HepG2 (cell line): ENCODE data around the gene PCYT2. TPM values are rescaled to one million over a fixed set of nuclear protein-coding genes. Genes with fewer than 3 reads are reported as not detected.

Experiments used
- ARID4A ChIP-seq: sonication (generic); formaldehyde crosslinking; IDR thresholded peaks from 2 replicates; pipeline ENCODE4 v1.5.0; 2020; ENCODE audit warnings: mild to moderate bottlenecking, missing genetic modification reagents, borderline replicate concordance
- CREM ChIP-seq, 2 experiments: sonication (generic) in 1 of 2; formaldehyde crosslinking in 1 of 2; IDR thresholded peaks; 2 replicates each; pipeline versions ENCODE4 v1.4.0 to v1.6.1; 2016 to 2020; ENCODE audit warnings: antibody characterized with exemption in 1 of 2, mild to moderate bottlenecking in 1 of 2, missing genetic modification reagents in 1 of 2
- FOXK1 ChIP-seq: sonication (generic); formaldehyde crosslinking; IDR thresholded peaks from 2 replicates; pipeline ENCODE4 v1.4.0; 2020; ENCODE audit warnings: low read depth, missing genetic modification reagents, borderline replicate concordance
- GABPA ChIP-seq, 2 experiments: IDR thresholded peaks; 2 replicates each; pipeline ENCODE4 v1.6.1; 2011 to 2016; ENCODE audit warnings: low read depth in 2 of 2, low read length in 1 of 2, missing biosample characterization in 1 of 2, missing genetic modification characterization in 1 of 2
- NFATC3 ChIP-seq: sonication (generic); formaldehyde crosslinking; IDR thresholded peaks from 2 replicates; pipeline ENCODE4 v1.5.1; 2020; ENCODE audit warnings: mild to moderate bottlenecking, missing genetic modification reagents
- NFE2 ChIP-seq: sonication (generic); formaldehyde crosslinking; IDR thresholded peaks from 2 replicates; pipeline ENCODE4 v1.4.0; 2020; ENCODE audit warnings: missing genetic modification reagents
- RARG ChIP-seq: sonication (generic); formaldehyde crosslinking; IDR thresholded peaks from 2 replicates; pipeline ENCODE4 v1.4.0; 2020; ENCODE audit warnings: low read depth, mild to moderate bottlenecking, missing genetic modification reagents
- RFXANK ChIP-seq: IDR thresholded peaks from 2 replicates; pipeline ENCODE4 v1.6.1; 2016
- SCMH1 ChIP-seq: sonication (generic); formaldehyde crosslinking; IDR thresholded peaks from 2 replicates; pipeline ENCODE4 v1.9.0; 2021; ENCODE audit warnings: missing genetic modification reagents, mild to moderate bottlenecking, borderline replicate concordance
- STAT5B ChIP-seq: sonication (generic); formaldehyde crosslinking; IDR thresholded peaks from 2 replicates; pipeline ENCODE4 v1.4.0; 2020; ENCODE audit warnings: missing genetic modification reagents
- ZFX ChIP-seq: sonication (generic); formaldehyde crosslinking; IDR thresholded peaks from 2 replicates; pipeline ENCODE4 v1.4.0; 2020; ENCODE audit warnings: mild to moderate bottlenecking, low read depth, missing genetic modification reagents, moderate library complexity
- ZHX2 ChIP-seq, 2 experiments: sonication (generic) in 1 of 2; formaldehyde crosslinking in 1 of 2; IDR thresholded peaks; 2 replicates each; pipeline versions ENCODE4 v1.6.1 to v1.9.0; 2014 to 2022; ENCODE audit warnings: antibody characterized with exemption in 1 of 2, borderline replicate concordance in 1 of 2, inconsistent platforms in 1 of 2, low read depth in 1 of 2, missing genetic modification reagents in 1 of 2
- ZNF264 ChIP-seq: sonication (generic); formaldehyde crosslinking; IDR thresholded peaks from 2 replicates; pipeline ENCODE4 v1.4.0; 2020; ENCODE audit warnings: missing genetic modification reagents
- ZNF432 ChIP-seq: sonication (generic); formaldehyde crosslinking; IDR thresholded peaks from 2 replicates; pipeline ENCODE4 v1.5.0; 2020; ENCODE audit warnings: missing genetic modification reagents, mild to moderate bottlenecking, borderline replicate concordance
- ZSCAN22 ChIP-seq: sonication (generic); formaldehyde crosslinking; IDR thresholded peaks from 2 replicates; pipeline ENCODE4 v1.4.0; 2020; ENCODE audit warnings: mild to moderate bottlenecking, missing genetic modification reagents
- ZZZ3 ChIP-seq: sonication (generic); formaldehyde crosslinking; IDR thresholded peaks from 2 replicates; pipeline ENCODE4 v1.4.0; 2020; ENCODE audit warnings: missing genetic modification reagents, mild to moderate bottlenecking, borderline replicate concordance
- polyA plus RNA-seq, 8 experiments: library from polyadenylated mRNA; depleted of rRNA in 3 of 8; stranded (reverse) in 7 of 8; unstranded in 1 of 8; fragments of >200 nt; fragmentation: Illumina TruSeq in 4 of 8; extraction: Trizol in 4 of 8; gene quantifications; 2 replicates each; pipeline versions ENCODE4 v1.2.1 to v1.2.3, GENCODE V29; 2011 to 2016; ENCODE audit warnings: low read depth in 4 of 8, missing spikeins in 1 of 8, mixed read lengths in 1 of 8; ENCODE audit not compliant: insufficient read depth in 1 of 8
- total RNA-seq, 5 experiments: library from RNA; depleted of rRNA; stranded (reverse); fragments of >200 nt; fragmentation: Illumina TruSeq; extraction: Trizol; gene quantifications; 2 replicates each; pipeline ENCODE4 v1.2.3, GENCODE V29; 2016; ENCODE audit warnings: low read depth in 1 of 5
- TF ChIP-seq, protein P1 (sequence below): sonication (generic); formaldehyde crosslinking; IDR thresholded peaks from 2 replicates; pipeline ENCODE4 v1.4.0; 2020; ENCODE audit warnings: mild to moderate bottlenecking, missing genetic modification reagents
- TF ChIP-seq, protein P2 (sequence below): sonication (generic); formaldehyde crosslinking; IDR thresholded peaks from 2 replicates; pipeline ENCODE4 v1.4.0; 2020; ENCODE audit warnings: missing genetic modification reagents

PCYT2 gene
- total and polyA plus RNA-seq, 2 of the 13 experiments (the other 11 are each of a cell fraction or from before 2014, with no cell fraction given): 147 to 297 TPM

DNA sequence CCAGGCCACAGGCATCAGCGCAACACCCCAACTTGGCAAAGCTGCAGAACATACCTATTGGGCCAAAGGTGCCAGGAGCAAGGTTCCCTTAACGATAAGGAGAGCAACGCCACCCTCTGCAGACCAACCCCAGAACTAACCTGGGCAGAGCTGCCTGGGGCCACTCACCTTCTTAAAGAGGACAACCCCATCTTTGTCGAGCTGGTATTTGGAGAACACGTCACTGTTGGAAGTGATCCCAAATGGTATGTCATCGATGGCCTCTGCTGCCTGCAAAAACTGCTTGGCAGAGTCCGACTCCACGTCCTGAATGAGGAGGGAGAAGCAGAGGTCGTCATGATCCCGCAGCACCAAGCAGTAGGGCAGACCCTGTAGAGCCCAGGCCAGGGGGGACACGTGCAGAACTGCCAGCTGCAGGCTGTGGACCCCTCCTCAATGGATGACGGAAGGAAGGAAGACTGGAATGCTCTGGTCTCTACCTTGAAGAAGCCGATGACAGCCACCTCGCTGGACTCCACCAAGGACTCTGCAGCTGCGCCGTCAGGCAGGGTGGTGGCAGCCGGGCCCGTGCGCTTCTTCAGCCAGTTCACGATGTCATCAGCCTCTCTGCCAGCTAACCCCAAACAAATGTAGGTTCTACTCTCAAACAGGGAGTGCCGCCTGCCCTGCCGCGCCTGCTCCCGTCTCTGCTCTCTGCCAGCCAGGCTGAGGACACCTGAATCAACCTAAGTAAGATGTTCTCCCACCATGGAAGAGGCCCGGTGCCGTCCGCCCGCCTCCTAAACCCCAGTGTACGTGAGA is 56.0 kb downstream of the PCYT2 start (continued):
- TF ChIP-seq ZHX2 (IDR thresholded peaks at IDR 0.05; ENCODE audit: low read depth): no peak
- TF ChIP-seq ZHX2 (CRISPR knock-in tag; IDR thresholded peaks at IDR 0.05; ENCODE audit: borderline replicate concordance): no peak
- no peak for TF ChIP-seq ARID4A
- TF ChIP-seq, protein P1, sequence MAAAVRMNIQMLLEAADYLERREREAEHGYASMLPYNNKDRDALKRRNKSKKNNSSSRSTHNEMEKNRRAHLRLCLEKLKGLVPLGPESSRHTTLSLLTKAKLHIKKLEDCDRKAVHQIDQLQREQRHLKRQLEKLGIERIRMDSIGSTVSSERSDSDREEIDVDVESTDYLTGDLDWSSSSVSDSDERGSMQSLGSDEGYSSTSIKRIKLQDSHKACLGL: no peak
- TF ChIP-seq GABPA (IDR thresholded peaks at IDR 0.05; ENCODE audit: low read depth, low read length): peak; percentile 13; the same call in 1 of the 2 replicates
- TF ChIP-seq GABPA (CRISPR knock-in tag; IDR thresholded peaks at IDR 0.05; ENCODE audit: low read depth): no peak
- no peak for TF ChIP-seq NFE2 (CRISPR knock-in tag)
- no peak for TF ChIP-seq SCMH1 (CRISPR knock-in tag)
- TF ChIP-seq ZFX: no peak
- TF ChIP-seq, protein P2, sequence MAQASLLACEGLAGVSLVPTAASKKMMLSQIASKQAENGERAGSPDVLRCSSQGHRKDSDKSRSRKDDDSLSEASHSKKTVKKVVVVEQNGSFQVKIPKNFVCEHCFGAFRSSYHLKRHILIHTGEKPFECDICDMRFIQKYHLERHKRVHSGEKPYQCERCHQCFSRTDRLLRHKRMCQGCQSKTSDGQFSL (CRISPR knock-in tag): no peak
- TF ChIP-seq FOXK1: no peak
- no peak for TF ChIP-seq ZNF432 (CRISPR knock-in tag)
- TF ChIP-seq CREM (IDR thresholded peaks at IDR 0.05): no peak
- TF ChIP-seq CREM (CRISPR knock-in tag; IDR thresholded peaks at IDR 0.05): no peak
- no peak for TF ChIP-seq NFATC3 (CRISPR knock-in tag)
- TF ChIP-seq ZZZ3 (CRISPR knock-in tag): no peak
- no peak for TF ChIP-seq ZNF264
- no peak for TF ChIP-seq ZSCAN22 (CRISPR knock-in tag)
- TF ChIP-seq STAT5B (CRISPR knock-in tag): no peak
- TF ChIP-seq RFXANK (CRISPR knock-in tag): no peak
- no peak for TF ChIP-seq RARG (CRISPR knock-in tag)
